Right atrium auricular region (tissue), 2 donors: ENCODE data around the gene FAM229B. TPM values are rescaled to one million over a fixed set of nuclear protein-coding genes. Genes with fewer than 3 reads are reported as not detected.

Source experiments
- DNase-seq: peaks from one replicate; pipeline ENCODE4 v3.0.0-alpha.2; 2019; ENCODE audit warnings: low spot score
- H3K27ac ChIP-seq, 2 donors: fragments of 200-600 bp; sonication (generic); 1 replicate in 1 of 2; 2 replicates in 1 of 2; pipeline ENCODE4 v1.5.1; 2016 to 2019
- H3K27me3 ChIP-seq, 2 donors: fragments of 200-600 bp; sonication (generic); one replicate each; pipeline versions ENCODE4 v1.5.1 to v1.6.0; 2017 to 2019
- H3K36me3 ChIP-seq: fragments of 200-600 bp; sonication (generic); one replicate; pipeline ENCODE4 v1.5.1; 2016
- H3K4me1 ChIP-seq, 2 donors: fragments of 200-600 bp; sonication (generic); one replicate each; pipeline versions ENCODE4 v1.5.1 to v1.6.0; 2017 to 2019
- H3K4me3 ChIP-seq, 2 donors: fragments of 200-600 bp; sonication (generic); 1 replicate in 1 of 2; 2 replicates in 1 of 2; pipeline ENCODE4 v1.5.1; 2017 to 2019; ENCODE audit warnings: mild to moderate bottlenecking in 1 of 2, moderate library complexity in 1 of 2
- H3K9me3 ChIP-seq, 2 donors: fragments of 200-600 bp; sonication (generic); one replicate each; pipeline ENCODE4 v1.5.1; 2019
- CTCF ChIP-seq, 2 donors: fragments of 200-600 bp; sonication (generic); IDR thresholded peaks; one replicate each; pipeline ENCODE4 v1.5.1; 2019; ENCODE audit warnings: antibody characterized with exemption in 2 of 2
- total RNA-seq, 2 donors: library from RNA; depleted of rRNA; stranded (reverse); fragments of >200 nt; gene quantifications; one replicate each; pipeline ENCODE4 v1.1.0, GENCODE V29; 2016

The FAM229B gene
- 10 to 100 TPM; 28.7 to 44.9 TPM for total RNA-seq

- Histone ChIP-seq H3K9me3 (no peaks in the 10 kb centered on the region), H3K4me1 (peaks cover 0 to 21% of the 10 kb centered on the region in 2 donors), H3K4me3 (peak within 1 kb of the TSS; percentile 64 to 85), H3K27ac (peak within 1 kb of the TSS; percentile 84 to 88), H3K36me3 (peaks cover 18% of the 10 kb centered on the region), H3K27me3 (no peaks in the 10 kb centered on the region)
- DNase-seq = peak; percentile 94
- TF ChIP-seq CTCF (IDR thresholded peaks at IDR 0.05) = peak in 1 of 2 donors; percentile 37
Observed at GRCh38 chr6:112087136-112087911, at the start of gene FAM229B, which contains the start of gene TUBE1. TSS of gene FAM229B (plus strand) at chr6:112087591. CDS start at chr6:112099284, 11,693 bp downstream. TSS of gene TUBE1 (minus strand) at chr6:112087482. CDS start at chr6:112087434, 48 bp downstream.

GRCh38 chr6:112037783-112038216 lies 49.6 kb upstream of the FAM229B start:
- H3K27ac ChIP-seq = peak overlapping the region; percentile 68 to 84
- peak; percentile 93 for DNase-seq
- peaks cover 0 to 12% of the 10 kb centered on the region in 2 donors for H3K4me1 ChIP-seq
- no peak for TF ChIP-seq CTCF (IDR thresholded peaks at IDR 0.05)
- no peak overlapping the region for H3K4me3 ChIP-seq
- H3K9me3 ChIP-seq = no peaks in the 10 kb centered on the region
- H3K36me3 ChIP-seq = no peaks in the 10 kb centered on the region
- no peaks in the 10 kb centered on the region for H3K27me3 ChIP-seq

GRCh38 chr6:112038268-112038667 lies 49.1 kb upstream of the FAM229B start:
- H3K4me3 ChIP-seq = no peak overlapping the region
- peaks cover 0 to 12% of the 10 kb centered on the region in 2 donors for H3K4me1 ChIP-seq
- H3K9me3 ChIP-seq = no peaks in the 10 kb centered on the region
- DNase-seq = peak; percentile 68
- no peak for TF ChIP-seq CTCF (IDR thresholded peaks at IDR 0.05)
- no peaks in the 10 kb centered on the region for H3K27me3 ChIP-seq
- no peaks in the 10 kb centered on the region for H3K36me3 ChIP-seq
- H3K27ac ChIP-seq = peak overlapping the region; percentile 68 to 84

GRCh38 chr6:112038756-112039430 lies 48.5 kb upstream of the FAM229B start:
- Histone ChIP-seq H3K27ac (peak overlapping the region; percentile 68 to 84), H3K4me3 (no peak overlapping the region), H3K27me3 (no peaks in the 10 kb centered on the region), H3K36me3 (no peaks in the 10 kb centered on the region), H3K4me1 (peaks cover 0 to 12% of the 10 kb centered on the region in 2 donors), H3K9me3 (no peaks in the 10 kb centered on the region)
- DNase-seq = no peak
- TF ChIP-seq CTCF (IDR thresholded peaks at IDR 0.05) = no peak

GRCh38 chr6:112039431-112039770 lies 48.0 kb upstream of the FAM229B start:
- no peak for TF ChIP-seq CTCF (IDR thresholded peaks at IDR 0.05)
- DNase-seq = no peak
- Histone ChIP-seq H3K9me3 (no peaks in the 10 kb centered on the region), H3K4me3 (no peak overlapping the region), H3K27me3 (no peaks in the 10 kb centered on the region), H3K27ac (peak overlapping the region; percentile 68 to 84), H3K36me3 (no peaks in the 10 kb centered on the region), H3K4me1 (peaks cover 0 to 12% of the 10 kb centered on the region in 2 donors)
